CD4-positive, alpha-beta T cell (primary cell): ENCODE results near the gene PAWR. TPM values are rescaled to one million over a fixed set of nuclear protein-coding genes. Genes with fewer than 3 reads are reported as not detected.
"Not testable (repeated sequence)": the region's sequence is repeated elsewhere in the genome, so short reads cannot be mapped to it uniquely, and the experiment has no call there.

Experiments
- ATAC-seq: fragments of 200-7000 bp; cut with Tn5 transposase; one replicate; pipeline ENCODE4 v1.10.0; 2022; ENCODE audit warnings: mild to moderate bottlenecking; ENCODE audit not compliant: poor library complexity
- CTCF ChIA-PET: fragments of 350-600 bp; sonication (Branson Sonifier 250); formaldehyde crosslinking; loops from one replicate; lab custom pipeline; 2021; ENCODE audit warnings: antibody characterized with exemption, inconsistent platforms; lab: Charles Lee
- POLR2A ChIA-PET: fragments of 350-600 bp; sonication (Branson Sonifier 250); formaldehyde crosslinking; loops from one replicate; lab custom pipeline; 2021; ENCODE audit warnings: antibody characterized with exemption, inconsistent platforms; lab: Charles Lee
- DNase-seq, 14 experiments: peaks; one replicate each; pipeline ENCODE4 v3.0.0-alpha.2; 2013 to 2020; ENCODE audit warnings: mixed read lengths in 2 of 14
- H3K27ac ChIP-seq, 2 donors: one replicate each; pipeline versions ENCODE4 v1.5.1 to v1.7.0; 2013; ENCODE audit warnings: low read length in 2 of 2, low read depth in 1 of 2, mild to moderate bottlenecking in 1 of 2
- H3K27me3 ChIP-seq, 2 experiments: 1 replicate in 1 of 2; 2 replicates in 1 of 2; pipeline versions ENCODE4 v1.6.1 to v1.7.0; 2013; ENCODE audit warnings: low read length in 2 of 2, control low read depth in 1 of 2, mild to moderate bottlenecking in 1 of 2, moderate library complexity in 1 of 2; ENCODE audit not compliant: insufficient read depth in 2 of 2, control insufficient read depth in 1 of 2
- H3K36me3 ChIP-seq: one replicate; pipeline ENCODE4 v1.6.1; 2013; ENCODE audit warnings: low read length, control low read depth; ENCODE audit not compliant: insufficient read depth
- H3K4me1 ChIP-seq: one replicate; pipeline ENCODE4 v1.6.1; 2013; ENCODE audit warnings: low read length, control low read depth; ENCODE audit not compliant: insufficient read depth
- H3K4me3 ChIP-seq: one replicate; pipeline ENCODE4 v1.5.1; 2013; ENCODE audit warnings: mild to moderate bottlenecking, low read length, moderate library complexity
- H3K9me3 ChIP-seq, 2 experiments: 1 replicate in 1 of 2; 2 replicates in 1 of 2; pipeline versions ENCODE4 v1.6.1 to v1.7.0; 2013; ENCODE audit warnings: low read length in 2 of 2, mild to moderate bottlenecking in 2 of 2, control low read depth in 1 of 2, moderate library complexity in 1 of 2; ENCODE audit not compliant: control insufficient read depth in 1 of 2, insufficient read depth in 1 of 2
- H3K27ac Mint-ChIP-seq: one replicate; pipeline ENCODE4 v1.8.0; 2020; ENCODE audit warnings: mixed read lengths
- H3K27me3 Mint-ChIP-seq: one replicate; pipeline ENCODE4 v1.8.0; 2021; ENCODE audit warnings: mixed read lengths
- H3K36me3 Mint-ChIP-seq: one replicate; pipeline ENCODE4 v1.8.0; 2021; ENCODE audit warnings: low read depth, mixed read lengths
- H3K4me1 Mint-ChIP-seq: one replicate; pipeline ENCODE4 v1.8.0; 2021; ENCODE audit warnings: low read depth, mixed read lengths
- H3K4me3 Mint-ChIP-seq: one replicate; pipeline ENCODE4 v1.8.0; 2020; ENCODE audit warnings: mild to moderate bottlenecking, mixed read lengths
- H3K9me3 Mint-ChIP-seq: one replicate; pipeline ENCODE4 v1.8.0; 2020; ENCODE audit warnings: mixed read lengths
- CTCF ChIP-seq: fragments of 200-600 bp; IDR thresholded peaks from one replicate; pipeline ENCODE4 v1.8.0; 2022; ENCODE audit warnings: antibody characterized with exemption, mild to moderate bottlenecking
- intact Hi-C, 2 experiments: fragments of 100-400 bp; cut with DNase I in 1 of 2; cut with micrococcal nuclease in 1 of 2; formaldehyde crosslinking; loops; one replicate each; pipeline versions ENCODE4 v1.15.1 to v1.9.0; 2023 to 2025; cut with DNase I, micrococcal nuclease
- total RNA-seq, 174 experiments: library from RNA in 2 of 174; stranded (reverse) in 2 of 174; gene quantifications; one replicate each; pipeline ENCODE4 v1.2.3 and lab custom pipeline; 2021 to 2026

The PAWR gene
- total RNA-seq, 2 experiments from 2014 or later = 1.6 to 3.2 TPM

- ChIA-PET CTCF (no interaction called here), POLR2A (no interaction called here)
- no peak overlapping the region for H3K27ac Mint-ChIP-seq
- H3K4me3 Mint-ChIP-seq = peak overlapping the region; percentile 46
- Histone ChIP-seq H3K9me3 (no peaks in the 10 kb centered on the region), H3K27ac (no peak overlapping the region), H3K27me3 (peaks cover 19 to 61% of the 10 kb centered on the region in 2 experiments), H3K36me3 (no peaks in the 10 kb centered on the region), H3K4me1 (peaks cover 18% of the 10 kb centered on the region), H3K4me3 (no peak overlapping the region)
- H3K27me3 Mint-ChIP-seq = peaks cover 61% of the 10 kb centered on the region
- peaks cover 4% of the 10 kb centered on the region for H3K36me3 Mint-ChIP-seq
- H3K4me1 Mint-ChIP-seq = peaks cover 28% of the 10 kb centered on the region
- no peak for DNase-seq
- intact Hi-C loops = no loop called here
- no peaks in the 10 kb centered on the region for H3K9me3 Mint-ChIP-seq
- no peak for TF ChIP-seq CTCF
- ATAC-seq = no peak
These were observed 3.0 kb downstream of the PAWR start for GRCh38 chr12:79687711-79688260.

DNA sequence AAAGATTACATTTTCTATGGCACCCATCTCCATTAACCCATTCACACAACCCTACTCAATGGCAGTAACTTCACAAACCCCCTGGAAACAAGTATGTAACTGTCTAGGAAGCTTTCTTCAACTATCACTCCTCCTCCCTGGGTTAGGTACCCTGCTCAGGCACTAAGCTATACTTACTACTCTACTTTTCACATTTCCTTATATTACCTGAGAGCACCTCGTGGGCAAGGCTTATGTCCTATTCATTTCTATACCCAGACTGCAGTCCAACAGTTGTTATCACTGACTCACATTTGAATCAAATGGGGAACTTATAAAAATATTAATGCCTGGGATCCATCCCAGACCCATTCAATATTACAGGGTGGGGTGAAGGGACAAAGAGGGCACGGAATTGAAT, 4.6 kb downstream of the PAWR start:
- no peak for TF ChIP-seq CTCF
- intact Hi-C loops = no loop called here
- Histone ChIP-seq H3K36me3 (no peaks in the 10 kb centered on the region), H3K4me1 (peaks cover 14% of the 10 kb centered on the region), H3K27ac (no peak overlapping the region), H3K27me3 (peaks cover 7 to 45% of the 10 kb centered on the region in 2 experiments), H3K4me3 (no peak overlapping the region), H3K9me3 (no peaks in the 10 kb centered on the region)
- no peaks in the 10 kb centered on the region for H3K9me3 Mint-ChIP-seq
- H3K27ac Mint-ChIP-seq = no peak overlapping the region
- H3K36me3 Mint-ChIP-seq = peaks cover under 1% of the 10 kb centered on the region
- no peak overlapping the region for H3K4me3 Mint-ChIP-seq
- CTCF ChIA-PET = no interaction called here
- DNase-seq (no peak), ATAC-seq (no peak)
- H3K27me3 Mint-ChIP-seq = peaks cover 45% of the 10 kb centered on the region
- H3K4me1 Mint-ChIP-seq = peaks cover 17% of the 10 kb centered on the region
- POLR2A ChIA-PET = no interaction called here

GRCh38 chr12:79685068-79685467, 5.7 kb downstream of the PAWR start:
- no peak for ATAC-seq
- intact Hi-C loops = no loop called here
- peaks cover 16% of the 10 kb centered on the region for H3K4me1 Mint-ChIP-seq
- no peak overlapping the region for H3K4me3 Mint-ChIP-seq
- peaks cover 4 to 41% of the 10 kb centered on the region in 2 experiments for H3K27me3 ChIP-seq
- no peaks in the 10 kb centered on the region for H3K9me3 ChIP-seq
- no peak overlapping the region for H3K4me3 ChIP-seq
- CTCF ChIA-PET = no interaction called here
- H3K27ac ChIP-seq = no peak overlapping the region
- POLR2A ChIA-PET = no interaction called here
- no peak overlapping the region for H3K27ac Mint-ChIP-seq
- TF ChIP-seq CTCF = no peak
- peaks cover 51% of the 10 kb centered on the region for H3K27me3 Mint-ChIP-seq
- DNase-seq = no peak
- no peaks in the 10 kb centered on the region for H3K9me3 Mint-ChIP-seq
- no peaks in the 10 kb centered on the region for H3K36me3 ChIP-seq
- no peaks in the 10 kb centered on the region for H3K36me3 Mint-ChIP-seq
- peaks cover 7% of the 10 kb centered on the region for H3K4me1 ChIP-seq

- H3K4me1 Mint-ChIP-seq = peaks cover 16% of the 10 kb centered on the region
- POLR2A ChIA-PET, H3K27ac Mint-ChIP-seq, H3K36me3 Mint-ChIP-seq, H3K9me3 ChIP-seq, H3K36me3 ChIP-seq, CTCF ChIA-PET, H3K27ac ChIP-seq, intact Hi-C loops, ATAC-seq, H3K9me3 Mint-ChIP-seq, H3K4me3 Mint-ChIP-seq, H3K4me3 ChIP-seq, DNase-seq, H3K4me1 ChIP-seq: not testable (repeated sequence)
- peaks cover 53% of the 10 kb centered on the region for H3K27me3 Mint-ChIP-seq
- H3K27me3 ChIP-seq = peaks cover 3 to 38% of the 10 kb centered on the region in 2 experiments
These were observed 6.4 kb downstream of the PAWR start for GRCh38 chr12:79684338-79684737.
